ENCODE measurements around the gene KCP.

Gene KCP

DNA sequence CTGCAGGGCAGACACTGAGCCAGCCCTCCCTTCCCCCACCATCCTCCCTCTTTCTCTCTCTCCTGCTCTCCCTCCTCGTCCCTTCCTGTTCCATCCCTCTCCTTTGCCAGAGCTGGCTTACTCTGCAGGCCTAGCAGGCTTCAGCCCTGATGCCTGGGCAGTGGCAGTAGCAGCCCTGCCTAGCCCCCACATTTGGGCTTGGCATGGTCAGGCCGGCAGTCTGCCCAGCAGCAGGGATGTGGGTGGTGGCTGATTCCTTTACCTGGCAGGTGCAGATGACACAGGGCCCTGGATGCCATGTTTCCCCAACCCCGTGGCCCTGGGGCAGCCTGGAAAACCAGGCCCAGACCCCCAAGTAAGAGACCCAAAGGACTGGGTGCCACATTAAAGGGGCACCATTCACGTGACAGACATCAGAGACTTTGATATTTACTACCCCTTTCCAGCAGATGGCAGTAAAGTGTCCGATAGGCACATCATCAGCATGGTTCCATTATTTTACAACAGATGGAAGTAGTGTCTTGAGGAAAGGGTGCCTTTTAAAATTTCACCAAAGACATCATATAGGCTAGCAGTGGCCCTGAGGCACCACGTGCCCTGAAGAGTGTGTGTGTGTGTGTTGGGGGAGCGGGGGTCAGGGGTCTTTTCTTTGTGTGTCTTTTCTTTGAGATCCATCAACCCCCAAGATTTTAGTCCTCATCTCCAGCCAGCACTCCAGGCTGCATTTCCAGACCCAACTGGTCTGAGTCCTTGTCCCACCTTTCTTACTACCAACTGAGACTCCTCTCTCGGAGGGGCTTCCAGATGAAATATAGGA lies 5.9 kb downstream of the KCP start:
- DNase-seq, result no peak

DNA sequence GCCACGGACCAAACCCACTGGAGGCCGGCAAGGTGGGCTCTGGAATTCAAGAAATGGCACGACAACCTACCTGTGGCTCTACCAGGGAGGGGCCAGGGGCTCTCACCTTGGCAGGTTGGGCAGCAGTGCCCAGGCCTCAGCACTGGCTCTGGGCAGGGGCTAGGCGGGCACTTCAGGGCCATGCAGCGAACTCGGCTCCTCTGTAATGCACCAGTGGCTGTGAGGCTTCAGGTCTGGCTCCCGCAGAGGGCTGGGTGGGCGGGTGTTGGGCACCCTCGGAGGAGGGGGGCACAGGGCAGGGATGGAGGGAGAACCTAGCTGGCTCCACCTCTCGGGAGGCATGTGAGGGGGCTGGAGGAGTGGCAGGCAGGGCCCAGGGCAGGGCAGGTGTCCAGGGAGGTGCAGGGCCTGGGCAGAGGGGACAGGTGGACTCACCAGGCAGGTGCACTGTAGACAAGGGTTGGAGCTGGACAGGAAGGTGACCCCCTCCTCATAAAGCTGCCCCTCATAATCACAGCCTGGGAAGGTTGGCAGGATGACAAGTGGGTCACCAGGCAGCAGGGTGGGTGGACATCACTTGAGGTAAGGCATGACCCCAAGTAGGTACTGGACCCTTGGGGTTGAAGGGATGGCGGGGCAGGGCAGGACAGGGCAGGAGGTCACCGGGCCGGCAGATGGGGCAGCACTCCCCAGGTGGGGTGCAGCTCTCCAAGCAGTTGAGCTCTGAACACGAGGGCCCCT lies 6.7 kb downstream of the KCP start:
- no peak for DNase-seq

DNA sequence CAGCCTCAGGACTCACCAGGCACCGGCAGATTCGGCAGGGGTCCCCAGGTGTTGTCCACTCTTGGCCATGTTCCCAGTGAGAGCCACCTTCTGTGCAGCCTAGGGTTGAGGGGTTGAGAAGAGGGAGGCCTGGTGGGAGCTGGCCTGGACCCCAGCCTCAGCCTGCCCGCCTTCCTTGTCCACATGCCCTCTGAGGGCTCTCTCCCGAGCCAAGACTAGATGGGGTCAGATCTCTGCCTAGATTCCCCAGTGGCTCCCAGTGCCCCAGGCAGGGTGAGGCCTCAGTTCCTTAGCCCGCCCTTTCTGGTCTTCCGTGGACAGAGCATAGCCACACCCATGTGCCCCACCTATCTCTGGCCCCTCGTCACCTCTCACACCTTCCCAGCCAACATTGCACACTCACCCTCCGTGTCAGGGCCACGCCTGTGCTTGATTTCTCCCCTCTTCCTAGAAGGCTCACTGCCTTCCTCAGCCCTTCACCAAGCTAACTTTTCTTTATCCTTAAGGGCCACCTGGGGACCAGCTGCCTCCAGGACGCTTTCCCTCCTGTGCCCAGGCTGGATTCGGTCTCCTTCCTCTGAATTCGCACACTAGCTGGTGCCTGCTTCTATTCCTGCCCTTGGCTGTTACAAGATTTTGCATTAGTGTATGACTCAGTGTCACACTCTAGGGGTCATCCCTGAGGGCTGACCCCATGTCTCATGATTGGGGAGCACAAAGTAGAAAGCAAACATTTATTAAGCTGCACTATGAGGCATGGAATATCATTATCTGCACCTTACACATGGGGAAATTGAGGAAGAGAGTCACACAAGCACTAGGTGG lies 7.5 kb downstream of the KCP start:
- no peak for DNase-seq

DNA sequence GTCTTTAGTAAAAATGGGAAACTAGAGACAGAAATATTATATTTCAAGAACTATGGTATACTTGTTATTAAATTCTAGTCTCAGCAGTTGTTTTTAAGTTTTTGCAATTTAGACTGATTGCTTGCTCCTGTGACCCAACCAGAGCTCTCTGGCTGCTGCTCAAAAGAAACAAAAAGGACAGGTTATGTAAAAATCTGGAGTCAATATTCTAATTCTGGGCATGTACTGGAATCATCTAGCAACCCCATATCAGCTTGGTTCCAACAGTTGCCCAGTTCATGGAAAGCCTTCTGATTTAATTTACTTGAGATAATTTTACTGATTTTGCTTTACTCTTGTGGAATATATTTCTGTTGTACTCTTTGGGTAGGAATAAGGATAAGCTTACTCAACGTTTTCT lies 10.3 kb downstream of the KCP start:
- no peak for DNase-seq

DNA sequence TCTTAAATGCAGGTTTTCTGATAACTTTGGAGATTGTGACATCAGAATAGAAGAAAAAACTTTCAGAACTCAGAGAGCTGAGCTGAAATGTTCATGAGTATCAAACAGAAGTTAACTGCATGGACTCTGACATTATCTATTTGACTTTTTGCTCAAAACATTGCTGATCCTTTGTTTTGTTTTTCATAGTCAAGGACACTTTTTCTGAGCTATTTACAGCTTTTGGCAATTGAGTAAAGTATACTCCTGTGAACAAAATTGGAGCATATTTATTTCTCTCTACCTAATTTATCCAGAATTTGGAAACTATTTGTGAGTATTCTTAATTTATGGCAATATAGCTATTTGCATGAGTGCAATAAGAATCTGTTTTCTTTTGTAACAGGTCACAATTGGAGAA lies 11.1 kb downstream of the KCP start:
- no peak for DNase-seq

DNA sequence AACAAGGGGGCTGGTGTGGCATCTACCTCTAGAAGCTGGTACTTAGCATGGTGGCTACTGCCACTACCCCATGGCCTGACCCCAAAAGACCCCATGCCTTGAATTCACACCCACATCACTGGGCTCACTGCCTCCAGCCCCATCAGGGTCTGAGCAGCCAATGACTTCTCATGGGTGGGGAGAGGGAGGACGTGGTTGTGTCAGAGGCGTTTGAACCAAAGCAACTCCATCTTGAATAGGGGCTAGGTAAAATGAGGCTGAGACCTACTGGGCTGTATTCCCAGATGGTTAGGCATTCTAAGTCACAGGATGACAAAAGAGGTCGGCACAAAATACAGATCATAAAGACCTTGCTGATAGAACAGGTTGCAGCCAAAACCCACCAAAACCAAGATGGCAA lies 15.2 kb downstream of the KCP start:
- no peak for DNase-seq

DNA sequence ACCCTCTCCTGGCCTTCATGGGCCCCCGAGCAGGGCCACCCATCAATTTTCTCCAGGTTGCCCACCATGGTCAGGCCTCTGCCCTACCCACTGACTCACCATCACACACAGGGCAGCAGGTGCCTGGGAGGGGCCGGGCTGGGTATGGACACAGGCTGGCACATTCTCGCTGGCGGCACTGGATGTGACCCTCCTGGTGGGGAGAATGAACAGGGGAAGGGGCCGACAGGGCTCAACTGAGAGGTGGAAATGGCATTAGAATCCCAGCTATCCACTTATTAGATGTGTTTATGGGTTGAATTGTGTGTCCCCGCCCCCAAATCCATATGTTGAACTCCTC lies 16.4 kb downstream of the KCP start:
- DNase-seq, result no peak

DNA sequence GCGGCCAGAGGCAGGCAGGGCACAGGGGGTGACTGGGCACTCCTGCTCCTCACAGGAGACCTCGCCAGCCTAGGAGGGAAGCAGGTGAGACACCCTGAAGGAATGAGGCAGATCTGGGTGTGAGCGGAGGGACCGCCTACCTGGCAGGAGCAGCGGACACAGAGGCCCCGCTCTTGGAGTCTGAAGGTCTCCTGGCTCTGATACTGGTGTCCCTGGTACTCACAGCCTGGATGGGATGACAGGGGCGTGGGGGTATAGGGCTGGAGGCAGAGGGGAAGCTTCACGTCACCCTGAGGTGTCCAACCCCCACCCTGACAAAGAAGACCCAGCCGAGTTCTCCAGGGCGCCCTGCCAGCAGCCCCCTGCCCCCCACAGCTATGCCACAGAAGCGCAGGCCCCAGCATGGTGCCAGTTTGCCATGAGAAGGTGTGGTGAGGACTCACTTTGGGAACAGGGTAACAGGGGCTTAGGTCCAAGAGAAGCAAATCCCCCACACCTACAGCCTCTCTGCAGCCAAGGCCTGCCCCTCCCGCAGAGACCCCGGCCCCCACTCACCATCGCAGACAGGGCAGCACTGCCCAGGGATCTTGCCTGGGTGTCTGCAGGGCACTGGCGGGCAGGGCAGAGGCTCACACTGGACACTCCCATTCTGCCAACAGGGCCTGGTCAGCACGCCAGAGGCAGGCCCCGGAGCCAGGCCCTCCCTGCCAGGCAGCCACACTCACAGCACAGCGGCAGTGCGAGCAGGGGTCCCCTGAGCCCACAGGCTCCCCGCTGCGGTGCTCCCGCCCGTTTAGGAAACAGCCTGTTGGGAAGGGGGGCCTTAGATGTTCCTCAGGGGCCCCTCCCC lies 17.0 kb downstream of the KCP start:
- DNase-seq, result no peak

DNA sequence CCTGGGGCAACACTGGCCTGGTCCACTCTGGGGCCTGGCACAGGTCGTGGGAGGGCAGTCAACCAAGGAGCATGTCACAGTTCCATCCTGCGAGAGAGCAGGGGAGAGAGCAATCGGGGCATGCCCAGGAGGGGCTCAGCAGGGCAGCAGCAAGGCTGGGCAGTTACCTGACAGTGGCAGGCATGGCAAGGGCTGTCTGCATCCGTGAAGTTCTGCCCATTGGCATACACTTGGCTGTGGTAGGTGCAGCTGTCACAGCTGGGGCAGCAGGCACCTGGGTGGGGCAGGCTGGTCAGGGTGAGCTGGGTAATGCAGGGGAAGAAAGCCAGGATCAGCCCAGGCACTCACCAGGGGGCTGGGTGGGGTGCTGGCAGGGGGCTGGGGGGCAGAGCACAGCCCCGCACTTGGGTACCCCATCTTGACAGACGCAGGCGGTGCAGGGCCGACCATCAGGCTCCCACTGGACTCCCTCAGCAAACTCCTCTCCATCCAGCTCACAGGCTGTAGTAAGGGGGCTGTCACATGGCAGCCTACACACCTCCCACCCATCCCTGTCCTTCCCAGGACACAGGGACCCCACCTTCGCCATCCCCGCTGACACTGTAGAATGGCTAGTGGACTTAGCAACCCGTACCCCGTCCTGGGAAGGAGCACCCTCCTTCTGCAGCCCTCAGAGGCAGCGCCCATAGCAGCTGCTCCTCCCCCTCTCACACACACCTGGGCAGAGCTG lies 17.8 kb downstream of the KCP start:
- no peak for DNase-seq

DNA sequence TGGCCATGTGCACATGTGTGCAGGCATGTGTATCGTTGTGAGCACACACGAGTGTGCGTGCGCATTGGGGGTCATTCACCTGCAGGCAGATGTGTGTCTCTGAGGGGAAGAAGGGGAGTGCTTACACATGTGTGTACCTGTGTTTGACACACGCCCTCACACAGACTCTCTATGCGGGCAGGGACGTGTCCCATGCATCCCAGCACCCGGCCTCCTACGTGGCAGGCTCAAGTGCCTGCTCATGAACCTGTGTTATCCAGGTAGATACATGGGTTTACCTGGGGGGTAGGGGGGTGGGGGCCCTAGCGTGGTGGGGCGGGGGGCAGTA lies 18.6 kb downstream of the KCP start:
- DNase-seq, result no peak

DNA sequence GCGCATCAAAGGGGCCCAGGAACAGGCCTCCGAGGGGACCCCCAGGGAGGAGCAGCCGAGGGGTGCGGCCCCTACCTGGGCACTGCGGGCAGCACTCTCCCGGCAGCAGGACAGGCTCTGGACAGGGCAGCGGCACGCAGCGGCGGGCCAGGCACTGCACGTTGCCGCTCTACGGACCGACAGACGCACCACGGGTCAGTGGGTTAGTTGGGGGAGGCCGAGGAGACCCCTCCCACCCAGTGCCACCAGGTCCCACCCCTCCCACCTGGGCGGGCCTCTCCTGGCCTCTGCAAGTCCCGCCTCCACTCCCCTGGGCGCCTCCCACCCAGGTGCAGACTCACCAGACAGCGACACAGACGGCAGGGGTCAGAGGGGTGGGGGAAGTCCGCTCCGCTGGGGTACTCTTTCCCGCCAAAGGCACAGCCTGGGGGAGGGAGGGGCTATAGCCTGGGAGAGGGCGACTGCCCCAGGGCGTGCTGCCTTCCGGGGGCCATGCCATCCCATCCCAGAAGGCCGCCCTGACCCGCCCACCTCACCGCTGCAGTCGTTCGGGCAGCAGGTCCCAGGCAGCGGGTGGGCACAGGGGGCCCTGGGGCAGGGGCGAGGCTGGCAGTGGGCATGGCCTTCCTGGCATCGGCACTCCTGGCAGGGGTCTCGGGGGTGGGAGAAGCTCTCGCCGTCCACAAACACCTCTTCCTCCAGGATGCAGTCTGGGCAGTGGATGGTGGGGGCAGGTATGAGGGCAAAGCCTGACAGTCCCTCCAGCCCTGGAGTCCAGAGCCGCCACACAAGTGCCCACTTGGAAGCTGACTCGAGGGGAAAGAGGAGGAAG lies 19.2 kb downstream of the KCP start:
- no peak for DNase-seq

DNA sequence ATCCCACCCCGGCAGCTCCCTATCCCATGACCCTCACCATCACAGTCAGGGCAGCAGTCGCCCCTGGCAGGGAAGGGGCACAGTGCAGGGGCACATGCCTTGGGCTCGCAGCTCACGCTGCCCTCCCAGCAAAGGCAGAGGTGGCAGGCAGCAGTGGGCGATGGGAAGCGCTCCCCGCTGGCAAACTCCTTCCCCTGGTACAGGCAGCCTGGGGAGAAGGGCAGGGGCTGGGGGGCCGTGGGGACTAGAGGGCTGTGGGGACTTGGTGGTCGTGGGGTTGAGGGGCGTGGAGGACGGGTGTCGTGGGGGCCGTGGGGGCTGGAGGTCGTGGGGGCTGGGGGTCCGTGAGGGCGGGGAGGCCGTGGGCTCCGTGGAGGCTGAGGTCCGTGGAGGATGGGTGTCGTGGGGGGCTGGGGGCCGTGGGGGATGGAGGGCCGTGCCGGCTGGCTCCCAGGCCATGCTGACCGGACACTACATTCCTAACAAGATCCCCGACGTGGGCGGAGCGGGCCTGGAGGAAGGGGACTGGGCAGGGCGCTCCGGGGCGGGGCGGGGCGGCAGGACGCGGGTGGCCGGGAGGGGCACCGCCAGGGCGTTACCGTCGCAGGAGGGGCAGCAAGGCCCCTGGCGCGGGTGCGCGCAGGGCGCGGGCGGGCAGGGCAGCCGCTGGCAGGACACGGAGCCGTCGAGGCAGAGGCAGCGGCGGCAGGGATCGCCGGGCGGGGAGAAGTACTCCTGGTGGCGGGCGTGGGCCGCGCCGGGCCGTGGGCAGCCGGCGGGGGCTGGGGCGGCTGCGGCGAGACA lies 20.0 kb downstream of the KCP start:
- DNase-seq, result no peak

DNA sequence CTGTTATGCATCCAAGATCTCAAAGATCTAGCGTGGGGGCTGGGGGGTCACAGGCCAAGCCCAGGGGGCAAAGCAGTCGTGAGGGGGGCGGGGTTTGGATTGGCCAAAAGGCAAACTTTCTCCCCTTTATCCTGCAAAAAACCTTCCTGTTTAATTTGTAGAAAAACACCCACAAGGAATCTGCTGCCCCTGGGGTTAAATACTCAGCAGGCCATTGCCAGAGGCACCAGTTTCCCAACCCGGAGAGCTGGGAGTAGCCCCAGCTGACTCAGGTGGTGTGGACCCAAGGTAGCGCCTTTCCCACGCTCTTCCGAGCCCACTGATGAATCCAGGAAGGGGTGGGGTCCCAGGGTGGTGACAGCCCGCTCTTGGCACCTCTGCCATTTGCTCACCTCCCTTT lies 21.4 kb downstream of the KCP start:
- DNase-seq, result no peak

DNA sequence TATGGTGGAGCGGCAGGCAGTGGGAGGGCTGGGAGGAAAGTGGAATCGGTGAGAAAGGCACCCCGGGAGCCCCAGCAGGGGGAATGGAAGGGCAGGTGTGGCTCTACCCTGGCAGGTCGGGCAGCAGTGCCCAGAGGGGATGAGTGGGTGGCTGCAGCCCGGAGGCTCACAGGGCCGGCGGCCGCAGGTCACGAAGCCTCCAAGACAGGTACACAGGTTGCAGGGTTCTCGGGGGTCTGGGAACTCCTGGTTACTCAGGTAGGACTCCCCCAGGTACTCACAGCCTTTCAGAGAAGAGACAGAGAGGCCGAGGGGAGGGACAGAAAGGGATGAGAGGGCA lies 21.8 kb downstream of the KCP start:
- no peak for DNase-seq

DNA sequence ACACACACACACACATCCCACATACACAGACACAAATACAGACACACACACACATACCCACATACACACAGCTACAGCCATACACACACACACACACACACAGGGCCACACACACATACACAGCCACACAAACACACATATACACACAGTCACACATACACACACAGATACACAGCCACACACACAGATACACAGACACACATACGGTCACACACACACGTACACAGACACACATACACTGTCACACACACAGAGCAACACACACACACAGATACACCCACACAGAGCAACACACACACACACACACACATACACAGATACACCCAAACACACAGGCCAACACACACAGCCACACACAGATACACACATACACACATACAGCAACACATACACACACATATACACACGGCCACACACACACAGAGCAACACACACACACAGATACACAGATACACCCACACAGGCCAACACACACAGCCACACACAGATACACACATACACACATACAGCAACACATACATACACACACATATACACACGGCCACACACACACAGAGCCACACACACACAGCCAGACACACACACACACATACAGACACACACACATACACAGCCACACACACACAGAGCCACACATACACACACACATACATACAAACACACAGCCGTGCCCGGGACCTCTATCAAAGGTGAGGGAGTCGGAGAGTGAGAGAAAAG lies 22.3 kb downstream of the KCP start:
- no peak for DNase-seq

DNA sequence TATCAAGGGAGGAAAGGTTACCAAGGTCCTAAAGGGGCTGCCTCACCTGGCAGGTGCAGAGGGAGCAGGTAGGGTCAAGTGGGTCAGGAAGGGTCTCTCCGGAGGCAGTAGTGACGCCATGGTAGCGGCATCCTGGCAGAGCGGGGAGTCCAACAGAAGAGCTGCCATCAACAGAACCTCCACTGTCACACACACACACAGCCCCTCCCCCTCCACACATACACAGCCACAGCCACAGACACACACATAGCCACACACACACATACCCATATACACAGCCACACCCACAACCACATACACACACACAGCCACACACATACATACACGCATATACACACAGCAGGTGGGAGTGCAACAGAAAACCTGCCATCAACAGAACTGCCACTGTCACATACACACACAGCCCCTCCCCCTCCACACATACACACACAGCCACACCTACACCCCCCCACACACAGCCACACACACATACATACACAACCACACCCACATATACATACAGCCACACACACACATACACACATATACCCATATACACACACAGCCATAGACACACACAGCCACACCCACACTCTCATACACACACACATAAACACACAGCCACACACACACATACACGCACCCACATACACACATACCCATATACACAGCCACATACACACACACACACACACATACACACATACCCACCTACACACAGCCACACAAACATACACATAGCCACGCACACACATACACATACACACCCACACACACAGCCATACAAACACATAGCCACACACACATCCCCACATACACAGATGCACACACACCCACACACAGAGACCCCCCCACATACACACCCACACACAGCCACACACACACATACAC lies 23.1 kb downstream of the KCP start:
- DNase-seq, result no peak

DNA sequence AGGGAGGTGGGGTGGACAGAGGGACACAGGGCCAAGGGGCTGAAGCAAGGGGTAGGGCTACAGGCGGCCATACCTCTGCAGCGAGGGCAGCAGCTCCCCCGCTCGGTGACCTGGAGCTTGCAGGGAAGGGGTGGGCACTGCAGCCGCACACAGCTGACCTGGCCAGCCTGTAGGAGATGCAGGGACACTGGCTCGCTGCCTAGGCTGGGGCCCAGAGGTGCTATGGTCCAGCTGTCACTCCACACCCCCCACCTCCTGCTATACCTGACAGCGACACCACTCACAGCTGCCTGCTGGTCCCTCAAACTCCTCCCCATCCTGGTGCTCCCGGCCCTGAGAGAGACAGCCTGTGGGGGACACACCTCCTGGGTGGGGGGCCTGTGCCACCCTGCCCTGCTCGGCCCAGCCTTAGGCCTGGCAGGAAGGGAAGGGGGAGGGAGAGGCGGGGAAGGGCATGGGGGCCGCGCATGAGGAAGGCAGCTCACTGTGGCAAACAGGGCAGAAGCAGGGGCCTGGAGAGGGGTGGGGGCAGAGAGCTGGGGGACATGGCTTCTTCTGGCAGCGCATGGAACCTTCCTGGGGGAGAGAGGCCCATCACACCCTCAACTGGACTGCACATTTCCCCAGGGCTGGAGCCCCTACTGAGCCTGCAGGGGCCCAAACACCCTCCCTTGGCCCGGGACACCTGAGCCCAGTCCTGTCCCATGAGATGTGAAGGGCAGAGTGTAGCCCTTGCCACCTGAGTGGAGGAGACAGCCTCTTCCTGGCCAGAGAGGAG lies 23.9 kb downstream of the KCP start:
- DNase-seq, result no peak

All from NCI-H1436 treated with DMSO at 0.1 percent for 48 hours (cell line).